ENCODE measurements around the gene SIK2. TPM values are rescaled to one million over a fixed set of nuclear protein-coding genes. Genes with fewer than 3 reads are reported as not detected.

SIK2 gene
- total RNA-seq, 4 donors from 2014 or later: 6.6 to 19.1 (median 16.2) TPM

GRCh38 chr11:111574373-111575225 lies 27.6 kb upstream of the SIK2 start:
- H3K4me3 ChIP-seq: no peak overlapping the region
- intact Hi-C loops (cut with DNase I; ENCODE audit: low total_unique reads): no loop called here
- WGBS, 2 donors (ENCODE audit: low coverage in 1 of 2): 51 to 63% methylated on average over 7 of the region's 7 CpGs
- H3K27me3 ChIP-seq: no peaks in the 10 kb centered on the region
- H3K9me3 ChIP-seq: no peaks in the 10 kb centered on the region
- DNase-seq: no peak
- in situ Hi-C loops (cut with MboI; ENCODE audit: low pct_ligation_motif_present in 1 of 4, low pct_unique_long_range_greater_than_20kb in 1 of 4, low sequenced_read_pairs in 3 of 4): no loop called here
- H3K27ac ChIP-seq: peak overlapping the region in 3 of 4 donors; percentile 10 to 34 (median 24)
- TF ChIP-seq CTCF (IDR thresholded peaks at IDR 0.05): no peak
- TF ChIP-seq EP300 (IDR thresholded peaks at IDR 0.05; ENCODE audit: low read depth): no peak
- no peak for TF ChIP-seq POLR2A (IDR thresholded peaks at IDR 0.05)
- TF ChIP-seq POLR2AphosphoS5 (IDR thresholded peaks at IDR 0.05): no peak
- H3K4me1 ChIP-seq: peaks cover 0 to 6% (median 3%) of the 10 kb centered on the region in 4 donors
- H3K36me3 ChIP-seq: no peaks in the 10 kb centered on the region

GRCh38 chr11:111575740-111576139 lies 26.5 kb upstream of the SIK2 start:
- Histone ChIP-seq H3K36me3 (no peaks in the 10 kb centered on the region), H3K9me3 (no peaks in the 10 kb centered on the region), H3K27me3 (no peaks in the 10 kb centered on the region), H3K27ac (no peak overlapping the region), H3K4me3 (no peak overlapping the region), H3K4me1 (peaks cover 0 to 6% (median 3%) of the 10 kb centered on the region in 4 donors)
- in situ Hi-C loops (cut with MboI; ENCODE audit: low pct_ligation_motif_present in 1 of 4, low pct_unique_long_range_greater_than_20kb in 1 of 4, low sequenced_read_pairs in 3 of 4): no loop called here
- TF ChIP-seq EP300 (IDR thresholded peaks at IDR 0.05; ENCODE audit: low read depth): no peak
- no peak for TF ChIP-seq POLR2A (IDR thresholded peaks at IDR 0.05)
- no peak for TF ChIP-seq CTCF (IDR thresholded peaks at IDR 0.05)
- no peak for TF ChIP-seq POLR2AphosphoS5 (IDR thresholded peaks at IDR 0.05)
- WGBS, 2 donors (ENCODE audit: low coverage in 1 of 2): 71 to 86% methylated on average over 1 to 6 of the region's 6 CpGs
- intact Hi-C loops (cut with DNase I; ENCODE audit: low total_unique reads): no loop called here
- DNase-seq: no peak

- Histone ChIP-seq H3K27me3 (no peaks in the 10 kb centered on the region), H3K4me1 (peaks cover 0 to 6% (median 3%) of the 10 kb centered on the region in 4 donors), H3K9me3 (no peaks in the 10 kb centered on the region), H3K36me3 (no peaks in the 10 kb centered on the region), H3K4me3 (no peak overlapping the region), H3K27ac (no peak overlapping the region)
- 71 to 72% methylated on average over 2 to 4 of the region's 4 CpGs for WGBS, 2 donors (ENCODE audit: low coverage in 1 of 2)
- no peak for DNase-seq
- TF ChIP-seq CTCF (IDR thresholded peaks at IDR 0.05) (no peak), EP300 (IDR thresholded peaks at IDR 0.05; ENCODE audit: low read depth) (no peak), POLR2AphosphoS5 (IDR thresholded peaks at IDR 0.05) (no peak), POLR2A (IDR thresholded peaks at IDR 0.05) (no peak)
- intact Hi-C loops (cut with DNase I; ENCODE audit: low total_unique reads) (no loop called here), in situ Hi-C loops (cut with MboI; ENCODE audit: low pct_ligation_motif_present in 1 of 4, low pct_unique_long_range_greater_than_20kb in 1 of 4, low sequenced_read_pairs in 3 of 4) (no loop called here)
Measured at GRCh38 chr11:111577821-111578220, 24.4 kb upstream of the SIK2 start.

- H3K36me3 ChIP-seq: no peaks in the 10 kb centered on the region
- in situ Hi-C loops (cut with MboI; ENCODE audit: low pct_ligation_motif_present in 1 of 4, low pct_unique_long_range_greater_than_20kb in 1 of 4, low sequenced_read_pairs in 3 of 4) (loop anchor here in 2 of 4 donors (10.0 kb wide), 2 partner anchors 203 to 263 kb away; no protein-coding TSS in a partner anchor), intact Hi-C loops (cut with DNase I; ENCODE audit: low total_unique reads) (no loop called here)
- no peak for TF ChIP-seq POLR2A (IDR thresholded peaks at IDR 0.05)
- no peak for TF ChIP-seq EP300 (IDR thresholded peaks at IDR 0.05; ENCODE audit: low read depth)
- no peak for TF ChIP-seq CTCF (IDR thresholded peaks at IDR 0.05)
- no peak for TF ChIP-seq POLR2AphosphoS5 (IDR thresholded peaks at IDR 0.05)
- no peak overlapping the region for H3K4me3 ChIP-seq
- DNase-seq: no peak
- no peaks in the 10 kb centered on the region for H3K4me1 ChIP-seq
- 100% methylated on average over 1 of the region's 1 CpG; no CpG with 5 or more reads in 1 of the 2 donors for WGBS, 2 donors (ENCODE audit: low coverage in 1 of 2)
- no peaks in the 10 kb centered on the region for H3K27me3 ChIP-seq
- no peak overlapping the region for H3K27ac ChIP-seq
- H3K9me3 ChIP-seq: no peaks in the 10 kb centered on the region
Measured at GRCh38 chr11:111581341-111581740, 20.9 kb upstream of the SIK2 start.
